Peyer's patch (tissue), 4 donors: ENCODE measurements around the gene RAD51AP1. TPM values are rescaled to one million over a fixed set of nuclear protein-coding genes. Genes with fewer than 3 reads are reported as not detected.

Experiments used
- DNase-seq, 3 donors: peaks; one replicate each; pipeline ENCODE4 v3.0.0-alpha.2; 2017 to 2019
- H3K27ac ChIP-seq, 4 donors: fragments of 200-600 bp; sonication (generic); one replicate each; pipeline ENCODE4 v1.5.1; 2016 to 2019
- H3K27me3 ChIP-seq, 2 donors: fragments of 200-600 bp; sonication (generic); one replicate each; pipeline ENCODE4 v1.5.1; 2019
- H3K36me3 ChIP-seq, 3 donors: fragments of 200-600 bp; sonication (generic); one replicate each; pipeline ENCODE4 v1.5.1; 2016 to 2019
- H3K4me1 ChIP-seq, 4 donors: fragments of 200-600 bp; sonication (generic); one replicate each; pipeline ENCODE4 v1.5.1; 2016 to 2019
- H3K4me3 ChIP-seq, 4 donors: fragments of 200-600 bp; sonication (generic); 1 replicate in 3 of 4; 2 replicates in 1 of 4; pipeline ENCODE4 v1.5.1; 2016 to 2019; ENCODE audit warnings: mild to moderate bottlenecking in 1 of 4
- H3K9me3 ChIP-seq, 4 donors: fragments of 200-600 bp; sonication (generic); one replicate each; pipeline ENCODE4 v1.5.1; 2016 to 2019; ENCODE audit warnings: mild to moderate bottlenecking in 1 of 4
- CTCF ChIP-seq, 6 experiments: fragments of 450-650 bp in 4 of 6; fragments of 200-600 bp in 2 of 6; sonication (generic) in 1 of 6; IDR thresholded peaks; one replicate each; pipeline ENCODE4 v1.5.1; 2017 to 2019; ENCODE audit warnings: antibody characterized with exemption in 6 of 6, mild to moderate bottlenecking in 3 of 6, moderate library complexity in 1 of 6
- POLR2A ChIP-seq, 2 donors: fragments of 450-650 bp; IDR thresholded peaks; one replicate each; pipeline ENCODE4 v1.5.1; 2017; ENCODE audit warnings: antibody characterized with exemption in 2 of 2, mild to moderate bottlenecking in 2 of 2, moderate library complexity in 2 of 2
- total RNA-seq, 4 donors: library from RNA; depleted of rRNA; stranded (reverse); fragments of >200 nt; gene quantifications; one replicate each; pipeline ENCODE4 v1.1.0, GENCODE V29; 2016

The RAD51AP1 gene
- total RNA-seq, 4 donors from 2014 or later = 2.3 to 35.5 (median 3.5) TPM

GRCh38 chr12:4572680-4573079, 34.0 kb downstream of the RAD51AP1 start:
- no peak for DNase-seq
- no peaks in the 10 kb centered on the region for H3K36me3 ChIP-seq
- peaks cover 0 to 5% (median 0%) of the 10 kb centered on the region in 4 donors for H3K4me1 ChIP-seq
- H3K4me3 ChIP-seq = no peak overlapping the region
- no peak overlapping the region for H3K27ac ChIP-seq
- no peaks in the 10 kb centered on the region for H3K27me3 ChIP-seq
- TF ChIP-seq POLR2A (IDR thresholded peaks at IDR 0.05) (no peak), CTCF (IDR thresholded peaks at IDR 0.05) (no peak)
- H3K9me3 ChIP-seq = no peaks in the 10 kb centered on the region

GRCh38 chr12:4579305-4580102, 40.8 kb downstream of the RAD51AP1 start:
- DNase-seq = peak in 1 of 3 donors; percentile 59
- Histone ChIP-seq H3K27ac (no peak overlapping the region), H3K9me3 (no peaks in the 10 kb centered on the region), H3K36me3 (no peaks in the 10 kb centered on the region), H3K27me3 (no peaks in the 10 kb centered on the region), H3K4me1 (no peaks in the 10 kb centered on the region), H3K4me3 (no peak overlapping the region)
- TF ChIP-seq CTCF (IDR thresholded peaks at IDR 0.05) (peak in 4 of 6 experiments; percentile 16 to 57 (median 51)), POLR2A (IDR thresholded peaks at IDR 0.05) (no peak)

- no peak for DNase-seq
- H3K27me3 ChIP-seq = no peaks in the 10 kb centered on the region
- no peaks in the 10 kb centered on the region for H3K36me3 ChIP-seq
- H3K9me3 ChIP-seq = no peaks in the 10 kb centered on the region
- H3K27ac ChIP-seq = no peak overlapping the region
- H3K4me1 ChIP-seq = no peaks in the 10 kb centered on the region
- H3K4me3 ChIP-seq = no peak overlapping the region
- TF ChIP-seq CTCF (IDR thresholded peaks at IDR 0.05) (no peak), POLR2A (IDR thresholded peaks at IDR 0.05) (no peak)
Measured at GRCh38 chr12:4580281-4580688, 41.6 kb downstream of the RAD51AP1 start.

- Histone ChIP-seq H3K4me3 (no peak overlapping the region), H3K9me3 (no peaks in the 10 kb centered on the region), H3K27me3 (no peaks in the 10 kb centered on the region), H3K27ac (no peak overlapping the region), H3K36me3 (no peaks in the 10 kb centered on the region), H3K4me1 (no peaks in the 10 kb centered on the region)
- DNase-seq = peak in 2 of 3 donors; percentile 22 to 48
- TF ChIP-seq CTCF (IDR thresholded peaks at IDR 0.05) (no peak), POLR2A (IDR thresholded peaks at IDR 0.05) (no peak)
Measured at GRCh38 chr12:4584281-4584680, 45.6 kb downstream of the RAD51AP1 start.

- no peaks in the 10 kb centered on the region for H3K9me3 ChIP-seq
- no peak for TF ChIP-seq CTCF (IDR thresholded peaks at IDR 0.05)
- no peak for TF ChIP-seq POLR2A (IDR thresholded peaks at IDR 0.05)
- DNase-seq = no peak
- no peak overlapping the region for H3K4me3 ChIP-seq
- H3K27me3 ChIP-seq = no peaks in the 10 kb centered on the region
- no peaks in the 10 kb centered on the region for H3K36me3 ChIP-seq
- no peak overlapping the region for H3K27ac ChIP-seq
- no peaks in the 10 kb centered on the region for H3K4me1 ChIP-seq
Measured at GRCh38 chr12:4584896-4585295, 46.2 kb downstream of the RAD51AP1 start.
